HG03575 (cell line): Measurements from ENCODE around the gene KCNH5.

Experiments
- ATAC-seq: cut with Tn5 transposase; IDR thresholded peaks from one replicate; pipeline ENCODE4 v1.9.1; 2021; ENCODE audit not compliant: unreplicated experiment, insufficient number of reproducible peaks, low FRiP score; ENCODE audit errors: extremely low read depth

The KCNH5 gene

GRCh38 chr14:63012171-63012570, 33.1 kb downstream of the KCNH5 start:
- ATAC-seq, result no peak

GRCh38 chr14:63011623-63012022, 33.6 kb downstream of the KCNH5 start:
- no peak for ATAC-seq

- no peak for ATAC-seq
These were observed 35.8 kb downstream of the KCNH5 start for GRCh38 chr14:63009495-63009894.

GRCh38 chr14:63006531-63006930, 38.7 kb downstream of the KCNH5 start:
- no peak for ATAC-seq

GRCh38 chr14:62994096-62994495, 51.2 kb downstream of the KCNH5 start:
- no peak for ATAC-seq

GRCh38 chr14:62988967-62989366, 56.3 kb downstream of the KCNH5 start:
- ATAC-seq, result no peak

- no peak for ATAC-seq
These were observed 61.4 kb downstream of the KCNH5 start for GRCh38 chr14:62983821-62984220.

- no peak for ATAC-seq
These were observed 64.6 kb downstream of the KCNH5 start for GRCh38 chr14:62980693-62981092.

- ATAC-seq, result no peak
These were observed 87.7 kb downstream of the KCNH5 start for GRCh38 chr14:62957562-62957961.

- no peak for ATAC-seq
These were observed 88.8 kb downstream of the KCNH5 start for GRCh38 chr14:62956413-62956812.

- ATAC-seq, result no peak
These were observed 91.1 kb downstream of the KCNH5 start for GRCh38 chr14:62954165-62954564.

GRCh38 chr14:62952226-62952625, 93.0 kb downstream of the KCNH5 start:
- no peak for ATAC-seq

- ATAC-seq, result no peak
These were observed 98.0 kb downstream of the KCNH5 start for GRCh38 chr14:62947301-62947700.

- ATAC-seq, result no peak
These were observed 99.0 kb downstream of the KCNH5 start for GRCh38 chr14:62946221-62946620.

GRCh38 chr14:62943202-62943601, 102.1 kb downstream of the KCNH5 start:
- ATAC-seq, result no peak

- ATAC-seq, result no peak
These were observed 105.3 kb downstream of the KCNH5 start for GRCh38 chr14:62939970-62940369.

- no peak for ATAC-seq
These were observed 106.5 kb downstream of the KCNH5 start for GRCh38 chr14:62938778-62939177.

GRCh38 chr14:62934439-62934838, 110.8 kb downstream of the KCNH5 start:
- no peak for ATAC-seq

- no peak for ATAC-seq
These were observed 123.8 kb downstream of the KCNH5 start for GRCh38 chr14:62921466-62921865.

- ATAC-seq, result no peak
These were observed 128.7 kb downstream of the KCNH5 start for GRCh38 chr14:62916551-62916950.

GRCh38 chr14:62914873-62915272, 130.4 kb downstream of the KCNH5 start:
- no peak for ATAC-seq

- no peak for ATAC-seq
These were observed 131.2 kb downstream of the KCNH5 start for GRCh38 chr14:62914025-62914424.
